ENCODE data around the gene PEPD. TPM values are rescaled to one million over a fixed set of nuclear protein-coding genes. Genes with fewer than 3 reads are reported as not detected.

PEPD gene
- total and polyA plus RNA-seq, 2 of the 4 experiments (the other 2 are of a cell fraction) = 36.7 to 88.4 TPM

GRCh38 chr19:33459222-33460090 is 62.1 kb downstream of the PEPD start:
- Histone ChIP-seq H2AFZ (replicated peaks; ENCODE audit: low read length, poor library complexity) (no peak overlapping the region), H4K20me1 (ENCODE audit: insufficient read depth, low read length) (no peaks in the 10 kb centered on the region), H3K23ac (ENCODE audit: low read depth, low read length) (no peak overlapping the region), H3K79me1 (ENCODE audit: low read depth in 1 of 2, low read length in 2 of 2) (0 out of 4 replicates have a peak, but pooled peaks cover 0 to 4% of the 10 kb centered on the region in 2 experiments), H3K4ac (ENCODE audit: low read depth, low read length) (no peak overlapping the region), H2AK9ac (replicated peaks; ENCODE audit: low read depth, low read length, poor library complexity) (no peak overlapping the region), H3K14ac (replicated peaks; ENCODE audit: low read depth, low read length) (no peak overlapping the region), H3K9me1 (ENCODE audit: insufficient read depth, low read length) (peaks cover 10% of the 10 kb centered on the region), H2BK20ac (ENCODE audit: low read depth, low read length) (no peak overlapping the region), H3K18ac (ENCODE audit: low read depth, low read length) (no peak overlapping the region), H2BK120ac (ENCODE audit: low read depth, low read length) (no peak overlapping the region), H3K9ac (ENCODE audit: low read depth, low read length) (no peak overlapping the region), H2BK5ac (ENCODE audit: low read depth, low read length, poor library complexity, severe bottlenecking) (no peak overlapping the region), H4K8ac (ENCODE audit: low read depth in 2 of 2, low read length in 2 of 2) (no peak overlapping the region), H3K4me3 (ENCODE audit: insufficient read depth, low read depth, low read length) (no peak overlapping the region), H2AK5ac (ENCODE audit: low read depth, low read length) (no peak overlapping the region), H4K5ac (ENCODE audit: low read depth, low read length) (no peak overlapping the region), H4K91ac (ENCODE audit: insufficient read depth, low read depth, low read length) (no peak overlapping the region), H3K36me3 (ENCODE audit: control insufficient read depth, insufficient read depth, low read length) (peaks cover 1% of the 10 kb centered on the region; the same call in 1 of the 2 replicates), H3K4me1 (ENCODE audit: control insufficient read depth, insufficient read depth, low read length) (no peaks in the 10 kb centered on the region), H3K27me3 (ENCODE audit: control insufficient read depth, insufficient read depth, low read length) (no peaks in the 10 kb centered on the region), H3K56ac (ENCODE audit: extremely low read depth, insufficient read depth, low read length) (no peak overlapping the region), H3K27ac (ENCODE audit: insufficient read depth, low read length) (no peak overlapping the region), H3K9me3 (ENCODE audit: control insufficient read depth, insufficient read depth, low read length) (no peaks in the 10 kb centered on the region), H2BK15ac (ENCODE audit: low read depth, low read length) (no peak overlapping the region), H3K4me2 (ENCODE audit: low read depth, low read length) (no peak overlapping the region)
- TF ChIP-seq POLR2A (IDR thresholded peaks at IDR 0.05; ENCODE audit: low read depth, low read length) (no peak), USF2 (IDR thresholded peaks at IDR 0.05; ENCODE audit: low read depth, low read length) (no peak)
- WGBS, 2 experiments (ENCODE audit: extremely low coverage in 2 of 2, insufficient read length in 1 of 2) = 94% methylated on average over 10 of the region's 23 CpGs; no CpG with 5 or more reads in 1 of the 2 experiments
- in situ Hi-C loops (cut with MboI; ENCODE audit: low sequenced_read_pairs) (no loop called here), dilution Hi-C loops (cut with HindIII; ENCODE audit: low sequenced_read_pairs, unreplicated experiment) (no loop called here), intact Hi-C loops (cut with micrococcal nuclease) (no loop called here)
- DNase-seq = no peak
- CTCF ChIA-PET = no interaction called here
- BruUV-seq (replicated peaks) = no TSS peak
- no peak for ATAC-seq (ENCODE audit: low read depth)
- POLR2A ChIA-PET (ENCODE audit: unreplicated experiment) = no interaction called here
